ENCODE data around the gene OR10G8. TPM values are rescaled to one million over a fixed set of nuclear protein-coding genes. Genes with fewer than 3 reads are reported as not detected.

Gene OR10G8
- total RNA-seq, 1 experiment from 2014 or later: not detected

GRCh38 chr11:124052966-124053365, 26.4 kb downstream of the OR10G8 start (continued):
- TF ChIP-seq, protein P1, sequence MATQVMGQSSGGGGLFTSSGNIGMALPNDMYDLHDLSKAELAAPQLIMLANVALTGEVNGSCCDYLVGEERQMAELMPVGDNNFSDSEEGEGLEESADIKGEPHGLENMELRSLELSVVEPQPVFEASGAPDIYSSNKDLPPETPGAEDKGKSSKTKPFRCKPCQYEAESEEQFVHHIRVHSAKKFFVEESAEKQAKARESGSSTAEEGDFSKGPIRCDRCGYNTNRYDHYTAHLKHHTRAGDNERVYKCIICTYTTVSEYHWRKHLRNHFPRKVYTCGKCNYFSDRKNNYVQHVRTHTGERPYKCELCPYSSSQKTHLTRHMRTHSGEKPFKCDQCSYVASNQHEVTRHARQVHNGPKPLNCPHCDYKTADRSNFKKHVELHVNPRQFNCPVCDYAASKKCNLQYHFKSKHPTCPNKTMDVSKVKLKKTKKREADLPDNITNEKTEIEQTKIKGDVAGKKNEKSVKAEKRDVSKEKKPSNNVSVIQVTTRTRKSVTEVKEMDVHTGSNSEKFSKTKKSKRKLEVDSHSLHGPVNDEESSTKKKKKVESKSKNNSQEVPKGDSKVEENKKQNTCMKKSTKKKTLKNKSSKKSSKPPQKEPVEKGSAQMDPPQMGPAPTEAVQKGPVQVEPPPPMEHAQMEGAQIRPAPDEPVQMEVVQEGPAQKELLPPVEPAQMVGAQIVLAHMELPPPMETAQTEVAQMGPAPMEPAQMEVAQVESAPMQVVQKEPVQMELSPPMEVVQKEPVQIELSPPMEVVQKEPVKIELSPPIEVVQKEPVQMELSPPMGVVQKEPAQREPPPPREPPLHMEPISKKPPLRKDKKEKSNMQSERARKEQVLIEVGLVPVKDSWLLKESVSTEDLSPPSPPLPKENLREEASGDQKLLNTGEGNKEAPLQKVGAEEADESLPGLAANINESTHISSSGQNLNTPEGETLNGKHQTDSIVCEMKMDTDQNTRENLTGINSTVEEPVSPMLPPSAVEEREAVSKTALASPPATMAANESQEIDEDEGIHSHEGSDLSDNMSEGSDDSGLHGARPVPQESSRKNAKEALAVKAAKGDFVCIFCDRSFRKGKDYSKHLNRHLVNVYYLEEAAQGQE (IDR thresholded peaks at IDR 0.05; ENCODE audit: low read depth): no peak
- no peak for TF ChIP-seq YY1 (IDR thresholded peaks at IDR 0.05; ENCODE audit: extremely low read depth, insufficient replicate concordance, low read depth, low read length)

DNA sequence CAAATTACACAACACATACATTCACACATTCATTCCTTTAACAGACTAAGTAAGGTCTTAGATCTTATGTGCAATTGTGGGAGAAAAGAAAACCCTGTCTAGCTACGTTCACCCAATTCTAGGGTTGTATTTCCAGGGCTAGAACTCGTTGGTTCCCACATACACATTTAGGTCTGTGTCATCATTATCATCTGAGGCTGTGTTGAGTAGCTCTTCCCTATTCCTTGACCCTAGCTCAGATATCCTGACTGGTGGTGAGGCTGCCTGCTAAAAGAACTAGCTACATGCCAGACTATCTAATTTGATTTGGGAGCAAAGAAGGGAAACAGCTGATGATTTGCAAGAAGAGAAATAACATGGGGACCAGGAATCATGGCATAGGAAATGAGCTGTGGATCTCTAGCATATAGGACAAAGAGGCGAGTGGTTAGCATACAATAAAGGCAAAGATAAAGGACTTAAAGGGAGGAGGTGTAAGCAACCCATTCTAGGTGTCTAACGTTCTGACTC, 42.1 kb downstream of the OR10G8 start:
- no peaks in the 10 kb centered on the region for H4K20me1 ChIP-seq (ENCODE audit: insufficient read depth)
- CTCF ChIA-PET: interaction anchor here (0.6 to 1.0 kb wide), 2 partner anchors 12 to 15 kb away, joined by 3 read pairs; no protein-coding TSS in a partner anchor
- no TSS peak for BruUV-seq (replicated peaks)
- no peak overlapping the region for H3K9ac ChIP-seq (ENCODE audit: low read length)
- H3K9me3 ChIP-seq (ENCODE audit: control insufficient read depth in 1 of 2, insufficient read depth in 1 of 2, low read depth in 1 of 2, low read length in 2 of 2): no peaks in the 10 kb centered on the region
- RAD21 ChIA-PET (ENCODE audit: low non-redundant PET in 1 of 2, low total read pairs in 2 of 2, uncharacterized antibody in 2 of 2, unreplicated experiment in 2 of 2): no interaction called here
- DNase-seq (ENCODE audit: low read depth, low spot score) (no peak), ATAC-seq (no peak)
- no peaks in the 10 kb centered on the region for H3K36me3 ChIP-seq (ENCODE audit: control insufficient read depth in 1 of 2, insufficient read depth in 2 of 2, low read length in 2 of 2)
- intact Hi-C loops (cut with micrococcal nuclease): no loop called here
- TF ChIP-seq JUND (IDR thresholded peaks at IDR 0.05) (no peak), ZBTB33 (IDR thresholded peaks at IDR 0.05; ENCODE audit: extremely low read depth, insufficient replicate concordance, low read length) (no peak), EZH2phosphoT487 (IDR thresholded peaks at IDR 0.05; ENCODE audit: borderline replicate concordance) (no peak), SIN3A (IDR thresholded peaks at IDR 0.05; ENCODE audit: low read depth) (no peak), EZH2 (IDR thresholded peaks at IDR 0.05) (no peak), ZFX (IDR thresholded peaks at IDR 0.05) (no peak), SRF (IDR thresholded peaks at IDR 0.05; ENCODE audit: low read depth) (no peak), CBX3 (IDR thresholded peaks at IDR 0.05; ENCODE audit: low read depth) (no peak), CEBPB (IDR thresholded peaks at IDR 0.05; ENCODE audit: low read depth) (no peak), ELF1 (IDR thresholded peaks at IDR 0.05; ENCODE audit: borderline replicate concordance, low read depth) (no peak)
- TF ChIP-seq, protein P1 (IDR thresholded peaks at IDR 0.05; ENCODE audit: low read depth): no peak
- TF ChIP-seq, protein P2, sequence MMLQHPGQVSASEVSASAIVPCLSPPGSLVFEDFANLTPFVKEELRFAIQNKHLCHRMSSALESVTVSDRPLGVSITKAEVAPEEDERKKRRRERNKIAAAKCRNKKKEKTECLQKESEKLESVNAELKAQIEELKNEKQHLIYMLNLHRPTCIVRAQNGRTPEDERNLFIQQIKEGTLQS (IDR thresholded peaks at IDR 0.05): no peak
- H3K4me2 ChIP-seq (ENCODE audit: low read length): no peak overlapping the region
- no peak overlapping the region for H3K27ac ChIP-seq (ENCODE audit: low read depth, low read length)
- POLR2A ChIA-PET: no interaction called here
- H3K9me2 ChIP-seq (ENCODE audit: insufficient read depth): no peaks in the 10 kb centered on the region
- no peak overlapping the region for H2AFZ ChIP-seq (ENCODE audit: low read depth, low read length, poor library complexity, severe bottlenecking)
- peaks cover 0 to 5% of the 10 kb centered on the region in 2 experiments; a peak in 2 of 4 replicates for H3K4me1 ChIP-seq (ENCODE audit: control insufficient read depth in 1 of 2, insufficient read depth in 2 of 2, low read length in 2 of 2)
- H3K79me2 ChIP-seq (ENCODE audit: insufficient read depth, low read length): no peaks in the 10 kb centered on the region
- peaks cover 30% of the 10 kb centered on the region for H3K27me3 ChIP-seq (ENCODE audit: insufficient read depth, low read length)
- H3K4me3 ChIP-seq (replicated peaks in 1 of 2; ENCODE audit: low read depth in 1 of 2, low read length in 2 of 2): no peak overlapping the region
